Prostate gland (tissue), 2 donors: ENCODE data around the gene SIX2.

Source experiments
- POLR2A ChIP-seq: fragments of 450-650 bp; IDR thresholded peaks from one replicate; pipeline ENCODE4 v1.6.1; 2016; ENCODE audit warnings: antibody characterized with exemption, mild to moderate bottlenecking
- TF ChIP-seq, protein P1 (sequence below), 4 experiments: fragments of 200-600 bp in 2 of 4; fragments of 450-650 bp in 2 of 4; sonication (generic) in 2 of 4; IDR thresholded peaks; 1 replicate in 3 of 4; 2 replicates in 1 of 4; pipeline ENCODE4 v1.5.1; 2016 to 2019; ENCODE audit warnings: antibody characterized with exemption in 4 of 4, mild to moderate bottlenecking in 2 of 4, moderate library complexity in 2 of 4

DNA sequence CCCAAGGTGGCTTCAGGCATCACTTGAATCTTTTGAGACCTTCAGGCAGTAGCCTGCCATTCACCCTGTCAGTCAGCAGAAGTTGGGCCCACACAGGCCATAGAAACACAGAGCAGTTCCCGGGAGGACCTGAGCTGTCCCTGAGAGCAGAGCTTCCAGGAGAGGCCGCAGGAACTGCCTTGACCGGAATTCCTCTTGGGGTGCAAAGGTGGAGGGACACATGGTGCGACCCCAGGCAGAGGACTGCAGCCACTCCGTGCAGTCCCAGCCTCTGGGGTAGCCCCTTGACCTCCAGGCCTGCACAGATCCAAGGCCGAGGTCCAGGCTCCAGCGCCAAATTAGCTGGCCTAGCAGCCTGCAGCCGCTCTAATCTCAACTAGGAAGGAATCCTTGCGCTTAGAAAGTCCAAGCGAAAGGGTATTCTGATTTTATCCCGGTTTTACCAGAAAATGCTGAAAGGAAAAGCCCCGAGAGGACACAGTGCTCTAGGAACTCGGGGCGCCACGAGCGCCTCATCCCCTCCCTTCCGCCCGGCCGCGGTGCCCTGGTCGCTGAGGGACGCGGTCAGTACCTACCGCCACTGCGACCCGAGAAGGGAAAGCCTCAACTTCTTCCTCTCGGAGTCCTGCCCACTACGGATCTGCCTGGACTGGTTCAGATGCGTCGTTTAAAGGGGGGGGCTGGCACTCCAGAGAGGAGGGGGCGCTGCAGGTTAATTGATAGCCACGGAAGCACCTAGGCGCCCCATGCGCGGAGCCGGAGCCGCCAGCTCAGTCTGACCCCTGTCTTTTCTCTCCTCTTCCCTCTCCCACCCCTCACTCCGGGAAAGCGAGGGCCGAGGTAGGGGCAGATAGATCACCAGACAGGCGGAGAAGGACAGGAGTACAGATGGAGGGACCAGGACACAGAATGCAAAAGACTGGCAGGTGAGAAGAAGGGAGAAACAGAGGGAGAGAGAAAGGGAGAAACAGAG lies 5.4 kb downstream of the SIX2 start:
- TF ChIP-seq, protein P1, sequence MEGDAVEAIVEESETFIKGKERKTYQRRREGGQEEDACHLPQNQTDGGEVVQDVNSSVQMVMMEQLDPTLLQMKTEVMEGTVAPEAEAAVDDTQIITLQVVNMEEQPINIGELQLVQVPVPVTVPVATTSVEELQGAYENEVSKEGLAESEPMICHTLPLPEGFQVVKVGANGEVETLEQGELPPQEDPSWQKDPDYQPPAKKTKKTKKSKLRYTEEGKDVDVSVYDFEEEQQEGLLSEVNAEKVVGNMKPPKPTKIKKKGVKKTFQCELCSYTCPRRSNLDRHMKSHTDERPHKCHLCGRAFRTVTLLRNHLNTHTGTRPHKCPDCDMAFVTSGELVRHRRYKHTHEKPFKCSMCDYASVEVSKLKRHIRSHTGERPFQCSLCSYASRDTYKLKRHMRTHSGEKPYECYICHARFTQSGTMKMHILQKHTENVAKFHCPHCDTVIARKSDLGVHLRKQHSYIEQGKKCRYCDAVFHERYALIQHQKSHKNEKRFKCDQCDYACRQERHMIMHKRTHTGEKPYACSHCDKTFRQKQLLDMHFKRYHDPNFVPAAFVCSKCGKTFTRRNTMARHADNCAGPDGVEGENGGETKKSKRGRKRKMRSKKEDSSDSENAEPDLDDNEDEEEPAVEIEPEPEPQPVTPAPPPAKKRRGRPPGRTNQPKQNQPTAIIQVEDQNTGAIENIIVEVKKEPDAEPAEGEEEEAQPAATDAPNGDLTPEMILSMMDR (IDR thresholded peaks at IDR 0.05) = no peak
- no peak for TF ChIP-seq POLR2A
